Prostate gland (tissue), 2 donors: Measurements from ENCODE around the gene ATP6V1F.

Experiments
- POLR2A ChIP-seq: fragments of 450-650 bp; IDR thresholded peaks from one replicate; pipeline ENCODE4 v1.6.1; 2016; ENCODE audit warnings: antibody characterized with exemption, mild to moderate bottlenecking
- POLR2AphosphoS5 ChIP-seq: sonication (generic); formaldehyde crosslinking; IDR thresholded peaks from one replicate; pipeline ENCODE4 v1.6.1; 2017; ENCODE audit warnings: antibody characterized with exemption
- TF ChIP-seq, protein P1 (sequence below), 4 experiments: fragments of 200-600 bp in 2 of 4; fragments of 450-650 bp in 2 of 4; sonication (generic) in 2 of 4; IDR thresholded peaks; 1 replicate in 3 of 4; 2 replicates in 1 of 4; pipeline ENCODE4 v1.5.1; 2016 to 2019; ENCODE audit warnings: antibody characterized with exemption in 4 of 4, mild to moderate bottlenecking in 2 of 4, moderate library complexity in 2 of 4

DNA sequence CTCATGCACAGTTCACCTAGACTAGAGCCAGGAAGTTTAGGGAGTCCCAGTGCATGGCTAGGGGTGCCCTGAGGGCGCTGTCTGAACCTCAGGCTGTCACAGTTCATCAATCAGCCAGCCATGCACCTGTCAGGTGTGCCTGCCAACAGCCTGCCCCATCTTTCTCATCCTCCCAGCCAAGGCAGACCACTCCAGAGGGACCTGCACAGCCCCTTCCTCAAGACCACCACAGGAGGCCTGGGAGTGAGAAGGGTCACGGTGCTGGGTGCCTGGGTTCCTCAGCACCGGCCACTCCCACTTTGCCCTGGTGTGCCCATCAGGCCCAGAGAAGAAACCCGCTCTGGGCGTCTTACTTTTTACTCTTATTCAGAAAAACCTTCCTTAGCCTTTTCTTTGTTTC lies 8.4 kb downstream of the ATP6V1F start:
- TF ChIP-seq, protein P1, sequence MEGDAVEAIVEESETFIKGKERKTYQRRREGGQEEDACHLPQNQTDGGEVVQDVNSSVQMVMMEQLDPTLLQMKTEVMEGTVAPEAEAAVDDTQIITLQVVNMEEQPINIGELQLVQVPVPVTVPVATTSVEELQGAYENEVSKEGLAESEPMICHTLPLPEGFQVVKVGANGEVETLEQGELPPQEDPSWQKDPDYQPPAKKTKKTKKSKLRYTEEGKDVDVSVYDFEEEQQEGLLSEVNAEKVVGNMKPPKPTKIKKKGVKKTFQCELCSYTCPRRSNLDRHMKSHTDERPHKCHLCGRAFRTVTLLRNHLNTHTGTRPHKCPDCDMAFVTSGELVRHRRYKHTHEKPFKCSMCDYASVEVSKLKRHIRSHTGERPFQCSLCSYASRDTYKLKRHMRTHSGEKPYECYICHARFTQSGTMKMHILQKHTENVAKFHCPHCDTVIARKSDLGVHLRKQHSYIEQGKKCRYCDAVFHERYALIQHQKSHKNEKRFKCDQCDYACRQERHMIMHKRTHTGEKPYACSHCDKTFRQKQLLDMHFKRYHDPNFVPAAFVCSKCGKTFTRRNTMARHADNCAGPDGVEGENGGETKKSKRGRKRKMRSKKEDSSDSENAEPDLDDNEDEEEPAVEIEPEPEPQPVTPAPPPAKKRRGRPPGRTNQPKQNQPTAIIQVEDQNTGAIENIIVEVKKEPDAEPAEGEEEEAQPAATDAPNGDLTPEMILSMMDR (IDR thresholded peaks at IDR 0.05), result no peak
- TF ChIP-seq POLR2AphosphoS5 (no peak), POLR2A (no peak)
